DND-41 (cell line): ENCODE results near the gene SALL4.

ENCODE experiments used
- ATAC-seq: fragments of 200-7000 bp; cut with Tn5 transposase; 3 replicates; pipeline ENCODE4 v1.9.1; 2021; ENCODE audit warnings: low read depth; ENCODE audit not compliant: insufficient read depth
- DNase-seq: peaks from one replicate; pipeline ENCODE4 v3.0.0-alpha.2; 2020
- H2AFZ ChIP-seq: 2 replicates; pipeline ENCODE4 v1.6.0; 2012; ENCODE audit warnings: low read depth, low read length
- H3K27ac ChIP-seq: 2 replicates; pipeline ENCODE4 v1.5.1; 2012; ENCODE audit warnings: low read length, inconsistent platforms
- H3K27me3 ChIP-seq: fragments of 200-600 bp; sonication (generic); 2 replicates; pipeline ENCODE4 v1.6.0; 2012; ENCODE audit warnings: low read length, mild to moderate bottlenecking, inconsistent platforms; ENCODE audit not compliant: insufficient read depth, poor library complexity
- H3K36me3 ChIP-seq: 2 replicates; pipeline ENCODE4 v1.5.1; 2012; ENCODE audit warnings: low read length, inconsistent platforms; ENCODE audit not compliant: insufficient read depth
- H3K4me1 ChIP-seq: 2 replicates; pipeline ENCODE4 v1.5.1; 2012; ENCODE audit warnings: mild to moderate bottlenecking, low read length; ENCODE audit not compliant: insufficient read depth
- H3K4me2 ChIP-seq: 2 replicates; pipeline ENCODE4 v1.6.0; 2012; ENCODE audit warnings: mild to moderate bottlenecking, moderate library complexity, low read length, inconsistent platforms; ENCODE audit not compliant: insufficient read depth
- H3K4me3 ChIP-seq, 2 experiments: fragments of 200-600 bp in 1 of 2; shearing (Covaris generic) in 1 of 2; 2 replicates each; pipeline ENCODE4 v1.5.1; 2012 to 2016; ENCODE audit warnings: inconsistent platforms in 2 of 2, low read length in 2 of 2, mild to moderate bottlenecking in 2 of 2, low read depth in 1 of 2, moderate library complexity in 1 of 2
- H3K79me2 ChIP-seq: 2 replicates; pipeline ENCODE4 v1.6.0; 2012; ENCODE audit warnings: low read length, inconsistent platforms; ENCODE audit not compliant: insufficient read depth
- H3K9ac ChIP-seq: 2 replicates; pipeline ENCODE4 v1.6.0; 2012; ENCODE audit warnings: low read depth, mild to moderate bottlenecking, inconsistent platforms, low read length, moderate library complexity
- H3K9me3 ChIP-seq: 2 replicates; pipeline ENCODE4 v1.5.1; 2012; ENCODE audit warnings: low read length, moderate library complexity, mild to moderate bottlenecking, inconsistent platforms; ENCODE audit not compliant: insufficient read depth, severe bottlenecking
- H4K20me1 ChIP-seq: 2 replicates; pipeline ENCODE4 v1.6.0; 2012; ENCODE audit warnings: low read length; ENCODE audit not compliant: insufficient read depth
- CTCF ChIP-seq: IDR thresholded peaks from 2 replicates; pipeline ENCODE4 v1.5.1; 2012; ENCODE audit warnings: borderline replicate concordance, low read length, moderate library complexity, mild to moderate bottlenecking; ENCODE audit not compliant: poor library complexity, severe bottlenecking; ENCODE audit errors: extremely low read depth
- EZH2 ChIP-seq: IDR thresholded peaks from 3 replicates; pipeline ENCODE4 v1.6.1; 2012; ENCODE audit warnings: borderline replicate concordance, low read depth, mild to moderate bottlenecking, moderate library complexity, low read length, inconsistent platforms; ENCODE audit not compliant: severe bottlenecking

The SALL4 gene

GRCh38 chr20:51802170-51802751 lies at the start of gene SALL4:
TSS of gene SALL4 (minus strand) at chr20:51802521. CDS start at chr20:51802408, 113 bp downstream.
- no peak for DNase-seq
- H4K20me1 ChIP-seq: no peaks in the 10 kb centered on the region
- no peaks in the 10 kb centered on the region for H3K79me2 ChIP-seq
- no peaks in the 10 kb centered on the region for H3K9me3 ChIP-seq
- ATAC-seq: no peak
- TF ChIP-seq EZH2 (no peak), CTCF (no peak)
- H3K27me3 ChIP-seq: no peaks in the 10 kb centered on the region
- H3K4me2 ChIP-seq: no peak within 1 kb of the TSS
- no peak within 1 kb of the TSS for H3K4me3 ChIP-seq
- H3K9ac ChIP-seq: no peak within 1 kb of the TSS
- H3K36me3 ChIP-seq: no peaks in the 10 kb centered on the region
- H2AFZ ChIP-seq: no peak within 1 kb of the TSS
- no peaks in the 10 kb centered on the region for H3K4me1 ChIP-seq
- H3K27ac ChIP-seq: no peak within 1 kb of the TSS

- Histone ChIP-seq H4K20me1 (no peaks in the 10 kb centered on the region), H3K9me3 (no peaks in the 10 kb centered on the region), H3K27ac (no peak overlapping the region), H3K9ac (no peak overlapping the region), H3K4me2 (no peak overlapping the region), H3K79me2 (no peaks in the 10 kb centered on the region), H3K4me1 (no peaks in the 10 kb centered on the region), H3K4me3 (no peak overlapping the region), H2AFZ (no peak overlapping the region), H3K36me3 (no peaks in the 10 kb centered on the region), H3K27me3 (no peaks in the 10 kb centered on the region)
- TF ChIP-seq EZH2 (no peak), CTCF (no peak)
- ATAC-seq (no peak), DNase-seq (no peak)
Measured at GRCh38 chr20:51848346-51848745, 46.0 kb upstream of the SALL4 start.

GRCh38 chr20:51840865-51841264 lies 38.5 kb upstream of the SALL4 start:
- no peaks in the 10 kb centered on the region for H3K9me3 ChIP-seq
- TF ChIP-seq EZH2 (no peak), CTCF (no peak)
- H3K4me3 ChIP-seq: no peak overlapping the region
- no peak overlapping the region for H3K27ac ChIP-seq
- no peak overlapping the region for H3K9ac ChIP-seq
- no peaks in the 10 kb centered on the region for H3K4me1 ChIP-seq
- H2AFZ ChIP-seq: no peak overlapping the region
- DNase-seq (no peak), ATAC-seq (no peak)
- H4K20me1 ChIP-seq: no peaks in the 10 kb centered on the region
- no peaks in the 10 kb centered on the region for H3K36me3 ChIP-seq
- no peaks in the 10 kb centered on the region for H3K27me3 ChIP-seq
- no peaks in the 10 kb centered on the region for H3K79me2 ChIP-seq
- H3K4me2 ChIP-seq: no peak overlapping the region
